Measurements from ENCODE around the gene CDK5R1. TPM values are rescaled to one million over a fixed set of nuclear protein-coding genes. Genes with fewer than 3 reads are reported as not detected.

CDK5R1 gene
- total and polyA plus RNA-seq, 2 donors (not counting 3 experiments of a cell fraction or from before 2014, with no cell fraction given) = 1.6 to 3.9 TPM

GRCh38 chr17:32444301-32445073 is 42.3 kb upstream of the CDK5R1 start, which contains the start of gene PSMD11:
PSMD11 (plus strand) TSS chr17:32444510; CDS start chr17:32444524, 14 bp downstream.
- H3K27ac ChIP-seq (ENCODE audit: insufficient read depth, low read depth, low read length) = peak within 1 kb of the TSS; percentile 59
- ChIA-PET CTCF (interaction anchor here (0.7 to 4.5 kb wide), 23 partner anchors 9 to 433 kb away, joined by 3 to 28 read pairs (median 5); partner anchors contain the start of gene CDK5R1), POLR2A (interaction anchor here (0.6 to 0.9 kb wide), 3 partner anchors 42 to 158 kb away, joined by 3 read pairs; partner anchors contain the start of gene CDK5R1)
- H3K9ac ChIP-seq (replicated peaks; ENCODE audit: extremely low read depth, insufficient read depth, low read length) = peak within 1 kb of the TSS; percentile 89
- no peaks in the 10 kb centered on the region for H3K9me1 ChIP-seq (replicated peaks; ENCODE audit: control insufficient read depth, extremely low read depth, insufficient read depth, low read length)
- H3K36me3 ChIP-seq (ENCODE audit: control insufficient read depth in 2 of 2, extremely low read depth in 1 of 2, insufficient read depth in 2 of 2, low read length in 2 of 2) = peaks cover 0 to 8% of the 10 kb centered on the region in 2 experiments
- H3K4me3 ChIP-seq (replicated peaks in 1 of 3; ENCODE audit: insufficient read depth in 1 of 3, low read depth in 1 of 3, low read length in 3 of 3) = peak within 1 kb of the TSS; percentile 53 to 80 (median 57)
- dilution Hi-C loops (cut with MboI; ENCODE audit: extremely low pct_ligation_motif_present, low sequenced_read_pairs) = no loop called here
- H3K4me2 ChIP-seq (ENCODE audit: insufficient read depth, low read length) = peak within 1 kb of the TSS; percentile 95
- DNase-seq (ENCODE audit: low read depth, low spot score) (peak; percentile 97), FAIRE-seq (peak; percentile 97)
- H4K20me1 ChIP-seq (replicated peaks; ENCODE audit: control insufficient read depth, extremely low read depth, insufficient read depth, low read length) = no peaks in the 10 kb centered on the region
- BruUV-seq (replicated peaks) = TSS peak; percentile 100
- H3K9me3 ChIP-seq (replicated peaks; ENCODE audit: control insufficient read depth, insufficient read depth, low read length) = no peaks in the 10 kb centered on the region
- intact Hi-C loops (cut with micrococcal nuclease) = no loop called here
- H3K79me2 ChIP-seq (ENCODE audit: control insufficient read depth, insufficient read depth, low read length) = peaks cover 48% of the 10 kb centered on the region
- H2AFZ ChIP-seq (ENCODE audit: low read depth, low read length) = peak within 1 kb of the TSS; percentile 96
- peaks cover 18% of the 10 kb centered on the region for H3K4me1 ChIP-seq (ENCODE audit: control insufficient read depth, extremely low read depth, insufficient read depth, low read length)
- H3K27me3 ChIP-seq (ENCODE audit: control insufficient read depth in 2 of 2, insufficient read depth in 2 of 2, low read length in 2 of 2) = peaks cover 10 to 11% of the 10 kb centered on the region in 2 experiments
- TF ChIP-seq POLR2AphosphoS5 (IDR thresholded peaks at IDR 0.05; ENCODE audit: insufficient read depth, low read depth, low read length) = peak; percentile 75
- TF ChIP-seq MYC (IDR thresholded peaks at IDR 0.05; ENCODE audit: low read depth, low read length) = no peak
- TF ChIP-seq GATA2 (IDR thresholded peaks at IDR 0.05; ENCODE audit: insufficient read depth, insufficient read length, low read depth, low read length) = no peak
- TF ChIP-seq, protein P1, sequence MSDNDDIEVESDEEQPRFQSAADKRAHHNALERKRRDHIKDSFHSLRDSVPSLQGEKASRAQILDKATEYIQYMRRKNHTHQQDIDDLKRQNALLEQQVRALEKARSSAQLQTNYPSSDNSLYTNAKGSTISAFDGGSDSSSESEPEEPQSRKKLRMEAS (IDR thresholded peaks at IDR 0.05; ENCODE audit: insufficient read depth, insufficient read length) = peak; percentile 14
- peak; percentile 42 for TF ChIP-seq POLR2A (IDR thresholded peaks at IDR 0.05; ENCODE audit: low read depth, low read length)
- TF ChIP-seq, protein P2, sequence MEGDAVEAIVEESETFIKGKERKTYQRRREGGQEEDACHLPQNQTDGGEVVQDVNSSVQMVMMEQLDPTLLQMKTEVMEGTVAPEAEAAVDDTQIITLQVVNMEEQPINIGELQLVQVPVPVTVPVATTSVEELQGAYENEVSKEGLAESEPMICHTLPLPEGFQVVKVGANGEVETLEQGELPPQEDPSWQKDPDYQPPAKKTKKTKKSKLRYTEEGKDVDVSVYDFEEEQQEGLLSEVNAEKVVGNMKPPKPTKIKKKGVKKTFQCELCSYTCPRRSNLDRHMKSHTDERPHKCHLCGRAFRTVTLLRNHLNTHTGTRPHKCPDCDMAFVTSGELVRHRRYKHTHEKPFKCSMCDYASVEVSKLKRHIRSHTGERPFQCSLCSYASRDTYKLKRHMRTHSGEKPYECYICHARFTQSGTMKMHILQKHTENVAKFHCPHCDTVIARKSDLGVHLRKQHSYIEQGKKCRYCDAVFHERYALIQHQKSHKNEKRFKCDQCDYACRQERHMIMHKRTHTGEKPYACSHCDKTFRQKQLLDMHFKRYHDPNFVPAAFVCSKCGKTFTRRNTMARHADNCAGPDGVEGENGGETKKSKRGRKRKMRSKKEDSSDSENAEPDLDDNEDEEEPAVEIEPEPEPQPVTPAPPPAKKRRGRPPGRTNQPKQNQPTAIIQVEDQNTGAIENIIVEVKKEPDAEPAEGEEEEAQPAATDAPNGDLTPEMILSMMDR (IDR thresholded peaks at IDR 0.05; ENCODE audit: extremely low read depth in 1 of 2, insufficient read depth in 1 of 2, low read depth in 1 of 2, low read length in 2 of 2) = peak; percentile 97 to 98
- peak; percentile 32 for TF ChIP-seq FOS (IDR thresholded peaks at IDR 0.05; ENCODE audit: borderline replicate concordance, insufficient read depth, low read length)

Measured in endothelial cell of umbilical vein (primary cell).